ENCODE measurements around the gene ERC2.

Gene ERC2

DNA sequence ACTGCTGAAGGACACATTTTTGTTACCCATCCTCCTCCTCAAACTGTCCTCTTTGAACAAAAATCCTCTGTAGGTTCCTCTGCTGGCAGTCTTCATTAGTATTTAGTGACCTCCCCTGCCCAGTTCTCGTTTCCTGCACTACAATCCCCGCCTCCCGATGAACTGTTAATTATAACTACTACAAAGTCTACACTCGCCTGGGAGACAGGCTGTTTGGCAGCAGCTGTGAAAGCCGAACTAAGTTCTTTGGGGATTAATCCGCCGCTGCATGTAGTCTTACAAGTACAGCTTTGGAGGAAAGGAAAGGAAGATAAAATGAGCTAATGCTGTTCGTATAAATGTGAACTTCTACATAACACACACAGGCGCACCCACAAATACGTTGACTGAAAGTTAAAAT, 821.2 kb downstream of the ERC2 start:
- peaks cover 38% of the 10 kb centered on the region for H3K27me3 ChIP-seq (replicated peaks; ENCODE audit: control insufficient read depth, insufficient read depth, low read length)
- no peaks in the 10 kb centered on the region for H3K4me1 ChIP-seq (ENCODE audit: control insufficient read depth, insufficient read depth, low read length)
- H3K4me3 ChIP-seq (ENCODE audit: low read length), result no peak overlapping the region
- no peak for DNase-seq (ENCODE audit: low read depth)
- H3K36me3 ChIP-seq (ENCODE audit: control insufficient read depth, insufficient read depth, low read length, severe bottlenecking), result no peaks in the 10 kb centered on the region
- no peak overlapping the region for H3K9ac ChIP-seq (ENCODE audit: low read length)
- no peaks in the 10 kb centered on the region for H3K9me3 ChIP-seq (ENCODE audit: control insufficient read depth, low read length)

DNA sequence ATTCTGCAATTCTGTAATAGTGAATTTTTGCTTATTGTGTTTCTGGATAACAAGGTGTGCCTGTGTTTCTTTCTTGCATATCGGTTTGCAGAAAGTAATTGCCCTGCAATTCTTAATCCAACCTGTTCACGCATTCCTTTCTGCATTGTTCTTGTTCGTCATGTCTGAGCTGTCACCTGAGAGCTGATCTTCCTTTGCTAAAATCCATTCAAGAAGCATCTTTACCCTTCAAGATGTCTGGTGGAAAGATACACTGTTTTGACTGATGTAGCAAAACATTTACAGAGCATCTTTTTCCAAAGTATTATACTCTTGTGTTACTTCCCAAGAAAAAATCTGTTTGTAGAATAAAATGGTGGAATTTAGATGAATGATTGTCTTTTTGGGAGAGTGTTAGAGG, 822.1 kb downstream of the ERC2 start:
- Histone ChIP-seq H3K4me1 (ENCODE audit: control insufficient read depth, insufficient read depth, low read length) (no peaks in the 10 kb centered on the region), H3K9ac (ENCODE audit: low read length) (no peak overlapping the region), H3K27me3 (replicated peaks; ENCODE audit: control insufficient read depth, insufficient read depth, low read length) (peaks cover 38% of the 10 kb centered on the region), H3K9me3 (ENCODE audit: control insufficient read depth, low read length) (no peaks in the 10 kb centered on the region), H3K36me3 (ENCODE audit: control insufficient read depth, insufficient read depth, low read length, severe bottlenecking) (no peaks in the 10 kb centered on the region), H3K4me3 (ENCODE audit: low read length) (no peak overlapping the region)
- no peak for DNase-seq (ENCODE audit: low read depth)

DNA sequence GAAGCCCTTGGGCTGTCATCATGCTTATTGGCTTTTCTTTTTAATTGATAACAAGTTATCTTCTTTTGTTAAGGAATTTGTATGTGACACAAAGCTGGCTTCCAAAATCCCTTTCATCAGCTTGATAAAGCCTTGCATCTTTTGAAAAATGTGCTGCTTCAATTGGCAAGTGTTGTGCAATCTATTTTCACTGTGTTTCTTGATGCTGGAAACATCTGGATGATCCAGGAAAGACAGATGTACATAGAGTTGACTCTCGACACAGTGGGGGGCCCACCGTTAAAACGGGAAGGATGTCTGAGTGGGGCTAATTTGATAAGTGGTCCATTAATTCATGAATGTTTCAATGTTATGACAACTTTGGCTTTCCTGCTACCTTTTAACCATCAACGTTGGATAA, 822.8 kb downstream of the ERC2 start:
- no peak overlapping the region for H3K4me3 ChIP-seq (ENCODE audit: low read length)
- H3K27me3 ChIP-seq (replicated peaks; ENCODE audit: control insufficient read depth, insufficient read depth, low read length), result peaks cover 43% of the 10 kb centered on the region
- H3K9me3 ChIP-seq (ENCODE audit: control insufficient read depth, low read length), result no peaks in the 10 kb centered on the region
- H3K36me3 ChIP-seq (ENCODE audit: control insufficient read depth, insufficient read depth, low read length, severe bottlenecking), result no peaks in the 10 kb centered on the region
- no peak for DNase-seq (ENCODE audit: low read depth)
- no peaks in the 10 kb centered on the region for H3K4me1 ChIP-seq (ENCODE audit: control insufficient read depth, insufficient read depth, low read length)
- H3K9ac ChIP-seq (ENCODE audit: low read length), result no peak overlapping the region

DNA sequence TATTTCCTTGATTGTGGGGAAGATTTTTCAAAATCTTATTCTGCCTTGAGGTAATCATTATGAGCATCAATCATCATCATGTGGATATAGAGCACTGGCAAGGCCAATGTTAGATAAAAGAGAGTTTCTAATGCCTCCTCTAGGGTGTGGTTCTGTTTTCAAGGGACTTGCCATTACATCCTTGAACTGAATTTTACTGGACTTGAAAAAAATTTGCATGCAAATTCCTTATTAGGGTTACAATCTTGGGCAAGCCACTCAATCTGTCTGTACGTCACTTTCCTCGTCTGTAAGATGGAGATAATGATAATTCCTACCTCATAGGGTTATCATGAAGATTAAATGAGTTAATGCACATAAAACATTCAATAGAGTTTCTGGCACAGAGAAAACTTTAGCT, 825.0 kb downstream of the ERC2 start:
- H3K9ac ChIP-seq (ENCODE audit: low read length), result no peak overlapping the region

DNA sequence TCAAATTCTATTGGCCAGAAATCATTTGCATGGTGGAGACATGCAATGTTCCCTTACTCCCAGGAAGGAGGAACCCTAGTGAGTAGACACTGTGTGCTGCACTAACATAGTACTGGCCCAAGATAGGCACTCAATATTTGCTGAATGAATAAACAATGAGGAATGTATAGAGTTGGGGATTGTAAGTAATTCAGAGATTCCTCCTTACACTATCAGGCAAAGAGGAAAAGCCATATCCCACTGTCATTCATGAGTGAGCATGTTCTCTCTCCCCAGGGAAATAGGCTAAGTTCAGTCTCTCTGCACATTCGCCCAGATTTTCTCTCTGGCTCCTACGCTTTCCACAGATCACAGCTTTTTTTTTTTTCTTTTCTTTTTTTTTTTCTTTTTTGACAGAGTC, 826.3 kb downstream of the ERC2 start:
- Histone ChIP-seq H3K4me1 (ENCODE audit: control insufficient read depth, insufficient read depth, low read length) (peaks cover 7% of the 10 kb centered on the region), H3K36me3 (ENCODE audit: control insufficient read depth, insufficient read depth, low read length, severe bottlenecking) (no peaks in the 10 kb centered on the region), H3K9me3 (ENCODE audit: control insufficient read depth, low read length) (no peaks in the 10 kb centered on the region), H3K27me3 (replicated peaks; ENCODE audit: control insufficient read depth, insufficient read depth, low read length) (peaks cover 39% of the 10 kb centered on the region), H3K4me3 (ENCODE audit: low read length) (no peak overlapping the region), H3K9ac (ENCODE audit: low read length) (no peak overlapping the region)
- DNase-seq (ENCODE audit: low read depth), result no peak

More for the DNA sequence above, 825.0 kb downstream of the ERC2 start:
- no peak overlapping the region for H3K4me3 ChIP-seq (ENCODE audit: low read length)
- H3K36me3 ChIP-seq (ENCODE audit: control insufficient read depth, insufficient read depth, low read length, severe bottlenecking), result no peaks in the 10 kb centered on the region
- peaks cover 47% of the 10 kb centered on the region for H3K27me3 ChIP-seq (replicated peaks; ENCODE audit: control insufficient read depth, insufficient read depth, low read length)
- peaks cover 2% of the 10 kb centered on the region for H3K4me1 ChIP-seq (ENCODE audit: control insufficient read depth, insufficient read depth, low read length)
- no peaks in the 10 kb centered on the region for H3K9me3 ChIP-seq (ENCODE audit: control insufficient read depth, low read length)
- no peak for DNase-seq (ENCODE audit: low read depth)

DNA sequence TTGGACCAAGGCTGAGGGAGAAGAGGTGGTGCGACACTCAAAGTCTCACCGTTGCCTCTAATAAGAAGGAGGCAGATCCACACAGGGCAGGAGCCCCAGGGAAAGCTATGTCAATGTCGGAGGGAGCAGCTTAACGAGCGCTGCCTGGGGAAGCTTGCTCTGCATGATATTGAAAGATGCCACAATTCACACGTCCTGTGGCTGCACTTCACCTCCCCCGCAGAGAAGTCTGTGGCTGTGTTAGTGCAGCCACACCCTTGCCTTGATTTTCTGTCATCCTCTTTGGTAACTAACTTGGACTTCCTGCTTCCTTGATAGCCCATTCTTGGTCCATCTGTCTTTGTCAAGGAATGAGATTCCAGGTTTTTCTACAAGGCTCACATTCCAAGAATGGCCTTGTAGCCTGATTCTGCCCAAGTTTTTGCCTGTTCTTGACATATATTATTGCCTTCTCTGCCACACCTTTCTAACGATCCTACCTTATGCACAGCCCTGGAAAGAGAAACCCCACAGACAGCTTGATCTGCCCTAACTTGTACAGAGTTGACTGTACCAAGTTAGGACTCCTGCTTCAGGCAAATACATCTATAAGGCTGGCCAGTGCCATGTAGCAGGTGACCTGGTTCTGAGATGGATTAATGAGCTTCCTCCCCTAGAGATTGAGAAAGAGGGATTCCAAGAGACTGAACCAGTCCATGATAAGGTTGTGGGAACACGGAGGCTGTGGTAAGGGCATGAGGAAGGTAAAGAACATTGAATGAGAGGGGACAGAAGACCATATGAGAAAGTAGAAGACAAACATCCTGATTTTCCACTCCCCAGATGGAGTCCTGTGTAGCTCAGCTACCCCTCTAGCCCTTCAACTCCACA, 828.1 kb downstream of the ERC2 start:
- no peaks in the 10 kb centered on the region for H3K9me3 ChIP-seq (ENCODE audit: control insufficient read depth, low read length)
- H3K36me3 ChIP-seq (ENCODE audit: control insufficient read depth, insufficient read depth, low read length, severe bottlenecking), result no peaks in the 10 kb centered on the region
- no peak overlapping the region for H3K9ac ChIP-seq (ENCODE audit: low read length)
- peaks cover 25% of the 10 kb centered on the region for H3K27me3 ChIP-seq (replicated peaks; ENCODE audit: control insufficient read depth, insufficient read depth, low read length)
- H3K4me1 ChIP-seq (ENCODE audit: control insufficient read depth, insufficient read depth, low read length), result peaks cover 7% of the 10 kb centered on the region
- no peak overlapping the region for H3K4me3 ChIP-seq (ENCODE audit: low read length)
- DNase-seq (ENCODE audit: low read depth), result no peak

DNA sequence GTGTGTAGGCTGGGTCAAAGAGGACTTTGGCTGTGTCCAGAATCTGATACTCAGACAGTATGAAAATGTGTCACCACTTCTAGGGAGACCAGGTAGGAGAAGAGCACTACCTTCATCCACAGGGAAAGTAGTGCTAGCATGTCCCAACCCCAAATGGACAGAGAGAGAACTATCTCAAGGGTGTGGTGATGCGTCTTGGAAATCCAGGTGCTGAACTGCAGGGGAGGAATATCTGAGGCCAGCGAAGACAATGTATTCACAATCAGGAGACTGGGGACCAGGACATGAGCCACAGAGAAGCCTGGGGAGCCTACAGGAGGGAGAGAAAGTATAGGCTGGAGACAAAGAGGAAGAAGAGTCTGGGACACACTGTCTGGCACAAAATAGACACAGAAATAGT, 829.1 kb downstream of the ERC2 start:
- Histone ChIP-seq H3K36me3 (ENCODE audit: control insufficient read depth, insufficient read depth, low read length, severe bottlenecking) (no peaks in the 10 kb centered on the region), H3K9ac (ENCODE audit: low read length) (no peak overlapping the region), H3K27me3 (replicated peaks; ENCODE audit: control insufficient read depth, insufficient read depth, low read length) (peaks cover 30% of the 10 kb centered on the region), H3K4me3 (ENCODE audit: low read length) (no peak overlapping the region), H3K9me3 (ENCODE audit: control insufficient read depth, low read length) (no peaks in the 10 kb centered on the region), H3K4me1 (ENCODE audit: control insufficient read depth, insufficient read depth, low read length) (peaks cover 7% of the 10 kb centered on the region)
- DNase-seq (ENCODE audit: low read depth), result no peak

DNA sequence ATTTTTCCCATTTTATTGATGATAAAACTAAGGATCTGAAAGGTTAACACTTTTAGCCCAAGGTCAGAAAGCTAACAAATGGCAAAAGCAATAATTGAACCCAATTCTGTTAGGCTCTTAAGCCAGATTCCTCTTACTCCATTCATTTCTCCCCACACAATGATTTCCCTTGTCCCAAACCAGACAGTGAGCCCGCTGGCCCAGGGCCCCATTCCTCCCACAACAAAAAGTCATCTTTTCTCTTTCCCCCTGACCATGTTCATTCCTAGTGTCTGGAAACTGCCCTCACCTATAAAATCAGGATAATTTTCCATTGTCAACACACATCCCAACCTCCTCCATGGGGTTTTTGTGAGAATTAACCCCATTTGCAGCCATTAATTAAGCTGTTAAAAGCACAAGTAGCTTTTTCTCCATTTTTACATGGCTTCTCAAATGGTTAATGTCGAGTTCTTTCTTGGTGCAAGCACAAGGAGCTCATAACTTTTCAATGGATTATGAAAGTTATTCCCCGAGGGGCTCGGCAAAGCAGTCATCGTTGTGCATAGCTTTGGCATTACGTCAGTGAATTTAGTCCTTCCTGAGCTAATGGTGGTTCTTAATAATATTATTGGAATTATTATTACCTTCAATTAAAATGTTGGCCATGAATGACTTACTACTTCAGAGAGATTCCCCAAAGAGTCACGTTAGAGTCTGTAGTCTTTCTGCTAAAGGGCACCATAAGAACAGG, 830.2 kb downstream of the ERC2 start:
- H3K9ac ChIP-seq (ENCODE audit: low read length), result no peak overlapping the region
- H3K27me3 ChIP-seq (replicated peaks; ENCODE audit: control insufficient read depth, insufficient read depth, low read length), result peaks cover 40% of the 10 kb centered on the region
- H3K36me3 ChIP-seq (ENCODE audit: control insufficient read depth, insufficient read depth, low read length, severe bottlenecking), result no peaks in the 10 kb centered on the region
- H3K9me3 ChIP-seq (ENCODE audit: control insufficient read depth, low read length), result no peaks in the 10 kb centered on the region
- no peak for DNase-seq (ENCODE audit: low read depth)
- peaks cover 7% of the 10 kb centered on the region for H3K4me1 ChIP-seq (ENCODE audit: control insufficient read depth, insufficient read depth, low read length)
- H3K4me3 ChIP-seq (ENCODE audit: low read length), result no peak overlapping the region

DNA sequence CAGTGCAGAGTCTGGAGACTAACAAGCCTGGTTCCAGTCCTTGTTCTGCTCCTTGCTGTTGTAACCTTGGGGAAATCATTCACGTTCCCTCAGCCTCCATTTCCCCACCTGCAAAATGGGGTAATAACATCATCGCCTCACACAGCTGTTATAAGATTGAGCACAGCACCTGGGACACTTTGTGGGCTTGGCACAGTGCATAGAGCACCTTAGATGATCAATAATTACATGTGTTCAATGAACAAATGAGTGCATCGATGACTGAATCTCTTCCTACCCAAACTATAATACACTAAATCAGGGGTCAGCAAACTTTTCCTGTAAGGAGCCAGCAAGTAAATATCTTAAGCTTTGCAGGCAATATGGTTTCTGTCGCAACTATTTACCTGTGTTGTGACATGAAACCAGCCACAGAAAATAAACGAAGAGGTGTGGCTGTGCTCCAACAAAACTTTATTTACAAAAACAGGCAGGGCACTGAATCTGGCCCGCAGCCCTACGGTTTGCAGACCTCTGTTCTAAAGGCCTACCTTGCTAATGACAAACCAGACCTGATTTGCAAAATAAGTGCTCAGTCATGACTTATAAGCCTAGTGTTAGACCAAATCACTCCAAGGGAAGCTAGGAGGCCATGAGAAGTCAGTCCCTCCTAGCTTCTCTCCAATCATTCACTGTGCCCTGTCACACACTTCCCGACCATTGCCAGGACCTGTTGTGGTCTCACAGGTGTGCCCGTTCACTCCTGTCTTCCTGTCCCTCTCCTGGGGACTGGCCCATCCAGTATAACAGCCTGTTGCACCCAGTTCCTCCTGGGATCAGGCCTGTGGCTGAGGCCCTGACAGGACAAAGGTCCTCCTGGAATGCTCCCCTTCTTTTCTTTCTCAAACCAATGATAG, 831.7 kb downstream of the ERC2 start:
- Histone ChIP-seq H3K4me3 (ENCODE audit: low read length) (no peak overlapping the region), H3K4me1 (ENCODE audit: control insufficient read depth, insufficient read depth, low read length) (peaks cover 7% of the 10 kb centered on the region), H3K36me3 (ENCODE audit: control insufficient read depth, insufficient read depth, low read length, severe bottlenecking) (no peaks in the 10 kb centered on the region), H3K9me3 (ENCODE audit: control insufficient read depth, low read length) (no peaks in the 10 kb centered on the region), H3K27me3 (replicated peaks; ENCODE audit: control insufficient read depth, insufficient read depth, low read length) (peaks cover 44% of the 10 kb centered on the region), H3K9ac (ENCODE audit: low read length) (no peak overlapping the region)
- DNase-seq (ENCODE audit: low read depth), result no peak

DNA sequence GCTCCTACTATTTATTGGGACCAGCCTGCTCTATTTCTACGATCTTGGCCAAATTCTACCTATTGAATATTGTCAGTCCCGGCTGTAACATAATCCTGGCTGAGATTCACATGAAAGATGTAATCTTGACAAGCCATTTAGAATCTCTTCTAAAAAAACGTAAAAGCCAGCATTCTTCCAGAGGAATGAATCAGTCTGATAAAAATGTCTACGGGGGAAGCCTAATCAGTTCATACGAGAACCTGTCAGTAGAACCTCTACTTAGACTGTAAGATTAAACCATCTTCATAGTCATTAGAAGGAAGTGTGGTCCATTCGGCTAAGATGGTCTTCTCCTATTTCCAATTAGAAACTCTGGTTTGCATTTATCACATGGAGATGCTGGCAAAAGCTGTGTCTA, 833.9 kb downstream of the ERC2 start:
- Histone ChIP-seq H3K4me3 (ENCODE audit: low read length) (no peak overlapping the region), H3K9ac (ENCODE audit: low read length) (no peak overlapping the region), H3K36me3 (ENCODE audit: control insufficient read depth, insufficient read depth, low read length, severe bottlenecking) (no peaks in the 10 kb centered on the region), H3K9me3 (ENCODE audit: control insufficient read depth, low read length) (no peaks in the 10 kb centered on the region), H3K27me3 (replicated peaks; ENCODE audit: control insufficient read depth, insufficient read depth, low read length) (peaks cover 28% of the 10 kb centered on the region), H3K4me1 (ENCODE audit: control insufficient read depth, insufficient read depth, low read length) (peaks cover 7% of the 10 kb centered on the region)
- no peak for DNase-seq (ENCODE audit: low read depth)

DNA sequence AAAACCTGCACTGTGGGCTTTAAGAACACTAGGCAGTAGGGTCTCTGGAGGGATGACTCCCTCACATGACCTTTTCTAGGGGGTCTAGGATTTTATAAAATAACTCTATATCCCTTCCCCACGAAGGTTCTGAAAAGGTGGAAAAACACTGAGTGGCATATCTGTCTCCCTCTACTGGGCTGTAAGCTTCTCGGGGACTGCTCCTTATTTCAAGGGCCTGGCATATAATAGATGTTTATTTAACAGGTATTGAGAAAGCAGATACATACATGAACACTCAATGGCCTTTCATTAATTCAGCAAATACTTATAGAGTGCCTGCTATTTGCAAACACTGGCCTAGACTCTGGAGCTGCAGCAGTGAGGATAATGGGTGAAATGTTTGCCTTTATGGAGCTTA, 834.9 kb downstream of the ERC2 start:
- no peaks in the 10 kb centered on the region for H3K36me3 ChIP-seq (ENCODE audit: control insufficient read depth, insufficient read depth, low read length, severe bottlenecking)
- DNase-seq (ENCODE audit: low read depth), result no peak
- no peak overlapping the region for H3K9ac ChIP-seq (ENCODE audit: low read length)
- H3K4me1 ChIP-seq (ENCODE audit: control insufficient read depth, insufficient read depth, low read length), result peaks cover 5% of the 10 kb centered on the region
- H3K4me3 ChIP-seq (ENCODE audit: low read length), result no peak overlapping the region
- no peaks in the 10 kb centered on the region for H3K9me3 ChIP-seq (ENCODE audit: control insufficient read depth, low read length)
- H3K27me3 ChIP-seq (replicated peaks; ENCODE audit: control insufficient read depth, insufficient read depth, low read length), result peaks cover 19% of the 10 kb centered on the region

Data from adipocyte (in vitro differentiated cells).